ENCODE measurements around the gene CBARP. TPM values are rescaled to one million over a fixed set of nuclear protein-coding genes. Genes with fewer than 3 reads are reported as not detected.
A peak's percentile ranks its signal among the peaks of the same experiment; 100 is the strongest.

The CBARP gene
- total and polyA plus RNA-seq, 2 of the 13 experiments (the other 11 are each of a cell fraction or from before 2014, with no cell fraction given): 1.2 to 1.4 TPM

DNA sequence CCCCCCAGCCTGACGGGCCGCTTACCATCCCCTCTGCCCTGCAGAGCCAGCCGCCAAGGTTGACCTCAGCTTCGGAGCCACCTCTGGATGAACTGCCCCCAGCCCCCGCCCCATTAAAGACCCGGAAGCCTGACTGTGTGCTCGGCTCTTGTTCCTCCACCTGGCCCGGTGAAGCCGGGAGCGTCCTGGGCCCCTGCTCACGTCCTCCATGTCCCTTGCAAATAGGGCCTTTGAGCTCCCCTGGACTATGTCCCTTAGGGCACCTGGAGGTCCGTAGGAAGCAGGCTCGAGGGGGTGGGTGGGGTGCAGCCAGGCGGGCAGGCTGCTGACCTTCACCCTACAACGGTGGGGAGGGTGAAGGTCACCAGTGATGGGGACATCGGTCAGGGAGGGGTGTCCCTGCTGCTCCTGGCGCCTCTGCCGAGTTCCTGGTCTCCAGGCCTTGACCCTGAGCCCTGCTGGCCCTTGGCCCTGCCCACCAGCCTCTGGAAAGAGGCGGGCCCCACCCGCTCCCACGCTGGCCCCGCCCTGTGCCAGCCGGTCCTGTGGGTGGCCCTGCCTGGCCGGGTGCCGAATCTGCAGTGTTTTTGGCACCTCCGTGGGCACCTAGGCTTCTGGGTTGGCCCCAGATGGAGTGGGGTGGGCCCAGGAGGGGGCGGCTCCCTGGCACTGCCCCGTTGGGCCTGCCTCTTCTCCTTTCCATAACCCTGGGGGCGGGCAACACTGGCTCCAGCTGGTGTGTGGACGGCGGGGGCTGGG is 7.1 kb upstream of the CBARP start (continued):
- TF ChIP-seq ZNF777 (CRISPR knock-in tag; IDR thresholded peaks at IDR 0.05) (no peak; the same call in 1 of the 2 replicates), PHF21A (CRISPR knock-in tag; IDR thresholded peaks at IDR 0.05) (peak; percentile 99), ZNF558 (CRISPR knock-in tag; IDR thresholded peaks at IDR 0.05; ENCODE audit: borderline replicate concordance) (no peak), SKIL (CRISPR knock-in tag; IDR thresholded peaks at IDR 0.05; ENCODE audit: borderline replicate concordance) (peak; percentile 99), TFDP1 (CRISPR knock-in tag; IDR thresholded peaks at IDR 0.05; ENCODE audit: borderline replicate concordance) (peak; percentile 59; the same call in 1 of the 2 replicates), NCOR1 (IDR thresholded peaks at IDR 0.05; ENCODE audit: borderline replicate concordance, low read length) (peak; percentile 92), MAF1 (CRISPR knock-in tag; IDR thresholded peaks at IDR 0.05; ENCODE audit: borderline replicate concordance) (0 out of 2 replicates have a peak, but pooled peaks have one; percentile 15), ZBTB38 (CRISPR knock-in tag; IDR thresholded peaks at IDR 0.05) (no peak; the same call in 1 of the 2 replicates), ZNF501 (CRISPR knock-in tag; IDR thresholded peaks at IDR 0.05) (peak; percentile 89), HNRNPH1 (optimal IDR thresholded peaks at IDR 0.05; ENCODE audit: low read depth, low read length) (no peak), SIX4 (CRISPR knock-in tag; IDR thresholded peaks at IDR 0.05) (peak; percentile 66; the same call in 1 of the 2 replicates), MLLT10 (CRISPR knock-in tag; IDR thresholded peaks at IDR 0.05) (no peak), GZF1 (CRISPR knock-in tag; IDR thresholded peaks at IDR 0.05) (0 out of 2 replicates have a peak, but pooled peaks have one; percentile 42), SOX6 (IDR thresholded peaks at IDR 0.05) (no peak), SOX6 (CRISPR knock-in tag; IDR thresholded peaks at IDR 0.05) (peak; percentile 93), NFYB (CRISPR knock-in tag; IDR thresholded peaks at IDR 0.05) (peak; percentile 36), SNAPC2 (CRISPR knock-in tag; IDR thresholded peaks at IDR 0.05) (no peak), NFKBIZ (CRISPR knock-in tag; IDR thresholded peaks at IDR 0.05) (no peak), ZNF75D (CRISPR knock-in tag; IDR thresholded peaks at IDR 0.05; ENCODE audit: borderline replicate concordance) (no peak), HOXD1 (CRISPR knock-in tag; IDR thresholded peaks at IDR 0.05) (0 out of 2 replicates have a peak, but pooled peaks have one; percentile 19)
- TF ChIP-seq, protein P1, sequence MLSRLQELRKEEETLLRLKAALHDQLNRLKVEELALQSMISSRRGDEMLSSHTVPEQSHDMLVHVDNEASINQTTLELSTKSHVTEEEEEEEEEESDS (CRISPR knock-in tag; IDR thresholded peaks at IDR 0.05; ENCODE audit: borderline replicate concordance): no peak
- TF ChIP-seq, protein P2, sequence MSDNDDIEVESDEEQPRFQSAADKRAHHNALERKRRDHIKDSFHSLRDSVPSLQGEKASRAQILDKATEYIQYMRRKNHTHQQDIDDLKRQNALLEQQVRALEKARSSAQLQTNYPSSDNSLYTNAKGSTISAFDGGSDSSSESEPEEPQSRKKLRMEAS (IDR thresholded peaks at IDR 0.05): peak; percentile 62
